Bronchus fibroblast of lung (primary cell): ENCODE data around the gene FAM3C. TPM values are rescaled to one million over a fixed set of nuclear protein-coding genes. Genes with fewer than 3 reads are reported as not detected.

Experiments
- total RNA-seq: library from RNA; depleted of rRNA; stranded (reverse); fragments of >200 nt; gene quantifications from 2 replicates; pipeline ENCODE4 v1.2.3, GENCODE V29; 2015

The FAM3C gene, protein sequence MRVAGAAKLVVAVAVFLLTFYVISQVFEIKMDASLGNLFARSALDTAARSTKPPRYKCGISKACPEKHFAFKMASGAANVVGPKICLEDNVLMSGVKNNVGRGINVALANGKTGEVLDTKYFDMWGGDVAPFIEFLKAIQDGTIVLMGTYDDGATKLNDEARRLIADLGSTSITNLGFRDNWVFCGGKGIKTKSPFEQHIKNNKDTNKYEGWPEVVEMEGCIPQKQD
- 15.2 and 20.3 TPM in 2 replicates for total RNA-seq

DNA sequence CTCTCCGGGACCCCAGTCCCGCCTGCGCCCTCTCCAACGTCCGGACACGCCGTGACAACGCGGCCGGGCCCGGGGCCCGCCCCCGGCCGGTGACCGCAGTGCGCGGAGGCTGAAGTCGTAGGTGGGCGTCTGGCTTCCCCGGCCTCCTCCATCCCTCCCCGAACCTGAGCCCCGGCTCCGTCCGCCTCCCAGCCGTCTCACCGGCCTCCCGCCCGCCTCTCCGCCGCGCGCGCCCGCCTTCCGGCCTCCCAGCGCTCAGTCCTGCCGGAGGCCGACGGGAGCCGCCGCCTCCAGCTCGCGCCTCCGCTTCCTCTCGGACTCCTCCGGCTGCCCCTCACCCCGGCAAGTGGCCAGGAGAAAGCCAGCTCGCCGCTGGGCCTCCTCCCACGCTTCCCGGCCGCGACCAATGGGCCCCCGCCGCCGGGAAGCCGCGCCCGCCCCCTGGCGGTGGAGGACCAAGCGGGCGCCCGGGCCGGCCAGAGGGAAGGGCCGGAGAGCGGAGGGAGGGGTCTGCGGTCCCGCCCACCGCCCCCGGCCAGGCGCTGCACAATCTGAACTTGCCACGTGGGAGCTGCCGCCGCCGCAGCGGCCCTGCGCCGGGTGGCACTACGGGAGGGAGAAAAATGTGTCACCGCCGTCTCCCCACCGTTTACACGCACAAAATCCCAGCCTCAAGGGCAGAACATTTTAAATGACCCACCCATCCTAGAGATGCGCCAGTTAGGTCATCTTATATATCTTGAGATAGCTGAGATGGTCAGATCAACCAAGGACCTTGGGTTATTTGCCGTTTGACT is at the start of gene FAM3C:
TSS of gene FAM3C (minus strand) at position 348 of the 797 bp plus-strand sequence. CDS start 13,339 bp downstream, outside the sequence.

DNA sequence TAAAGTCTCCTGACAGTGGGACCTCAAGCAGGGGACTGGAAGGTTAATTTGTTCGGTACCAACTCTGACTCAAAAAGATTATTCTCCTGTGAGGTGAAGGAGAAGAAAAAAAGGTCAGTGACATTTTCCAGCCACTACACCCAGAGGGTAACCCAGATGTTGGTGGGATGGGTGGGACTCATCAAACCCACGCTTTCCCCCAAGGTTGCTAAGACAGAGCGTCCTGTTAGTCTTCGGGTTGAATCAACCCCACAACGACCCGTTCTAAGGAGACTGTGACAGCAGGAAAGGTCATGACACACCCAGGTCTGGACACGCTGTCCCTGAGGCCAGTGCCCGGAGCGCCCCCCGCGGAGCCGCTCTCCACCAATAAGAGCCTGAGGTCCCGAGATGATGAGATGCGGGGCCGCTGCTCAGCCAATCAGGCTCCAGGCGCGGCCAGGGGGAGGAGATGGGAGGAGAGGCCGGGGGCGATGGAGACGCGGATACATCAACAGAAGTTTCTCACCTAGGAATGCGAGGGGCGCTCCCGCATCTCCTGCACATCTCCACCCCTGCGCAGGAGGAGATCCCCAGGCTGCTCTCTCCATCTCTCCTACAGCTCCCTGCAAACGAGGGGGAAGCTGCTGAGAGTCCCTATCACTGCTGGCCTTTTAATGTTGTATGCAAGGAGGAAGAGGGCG is 67.5 kb downstream of the FAM3C start, which contains the start of gene WNT16:
TSS of gene WNT16 (plus strand) at position 493 of the 683 bp plus-strand sequence. CDS start 293 bp downstream, outside the sequence.

Other genes with a start within 250 kb of the FAM3C start
- 0.15 and 0.17 TPM in 2 replicates for gene WNT16, start 67.3 kb downstream of the FAM3C start, total RNA-seq